ENCODE measurements around the gene PTGER1.

PTGER1 gene

DNA sequence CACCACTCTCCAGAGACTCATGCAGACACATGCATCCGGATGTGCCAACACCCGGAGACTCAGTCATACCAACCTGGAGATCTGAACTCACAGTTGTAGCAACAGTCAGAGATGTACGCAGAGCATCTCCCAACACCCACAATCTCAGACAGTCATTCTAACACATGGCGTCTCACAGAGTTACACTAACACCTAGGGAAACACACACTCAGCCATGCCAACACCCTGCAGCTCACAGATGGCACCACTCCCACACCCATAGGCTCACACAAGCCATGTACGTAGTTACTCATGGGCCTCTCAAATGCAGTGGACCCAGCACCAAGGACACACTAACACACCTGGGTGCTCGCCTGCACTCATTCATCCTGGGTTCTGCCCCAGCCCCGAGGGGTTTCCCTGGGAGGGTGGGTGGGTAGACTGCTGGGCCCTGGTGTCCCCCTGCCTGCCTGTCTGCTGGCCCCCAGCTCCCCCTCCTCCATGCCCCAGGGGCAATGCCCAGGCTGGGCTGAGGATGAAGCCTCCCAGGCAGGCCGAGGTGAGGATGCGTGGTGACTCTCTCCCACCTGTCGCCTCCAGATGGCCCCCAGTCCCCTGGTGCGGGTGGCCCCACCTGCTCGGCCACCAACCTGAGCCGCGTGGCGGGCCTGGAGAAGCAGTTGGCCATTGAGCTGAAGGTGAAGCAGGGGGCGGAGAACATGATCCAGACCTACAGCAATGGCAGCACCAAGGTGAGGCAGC, 32.1 kb downstream of the PTGER1 start:
- no peak for TF ChIP-seq ZFP3 (CRISPR knock-in tag; IDR thresholded peaks at IDR 0.05)
- TF ChIP-seq, protein P1, sequence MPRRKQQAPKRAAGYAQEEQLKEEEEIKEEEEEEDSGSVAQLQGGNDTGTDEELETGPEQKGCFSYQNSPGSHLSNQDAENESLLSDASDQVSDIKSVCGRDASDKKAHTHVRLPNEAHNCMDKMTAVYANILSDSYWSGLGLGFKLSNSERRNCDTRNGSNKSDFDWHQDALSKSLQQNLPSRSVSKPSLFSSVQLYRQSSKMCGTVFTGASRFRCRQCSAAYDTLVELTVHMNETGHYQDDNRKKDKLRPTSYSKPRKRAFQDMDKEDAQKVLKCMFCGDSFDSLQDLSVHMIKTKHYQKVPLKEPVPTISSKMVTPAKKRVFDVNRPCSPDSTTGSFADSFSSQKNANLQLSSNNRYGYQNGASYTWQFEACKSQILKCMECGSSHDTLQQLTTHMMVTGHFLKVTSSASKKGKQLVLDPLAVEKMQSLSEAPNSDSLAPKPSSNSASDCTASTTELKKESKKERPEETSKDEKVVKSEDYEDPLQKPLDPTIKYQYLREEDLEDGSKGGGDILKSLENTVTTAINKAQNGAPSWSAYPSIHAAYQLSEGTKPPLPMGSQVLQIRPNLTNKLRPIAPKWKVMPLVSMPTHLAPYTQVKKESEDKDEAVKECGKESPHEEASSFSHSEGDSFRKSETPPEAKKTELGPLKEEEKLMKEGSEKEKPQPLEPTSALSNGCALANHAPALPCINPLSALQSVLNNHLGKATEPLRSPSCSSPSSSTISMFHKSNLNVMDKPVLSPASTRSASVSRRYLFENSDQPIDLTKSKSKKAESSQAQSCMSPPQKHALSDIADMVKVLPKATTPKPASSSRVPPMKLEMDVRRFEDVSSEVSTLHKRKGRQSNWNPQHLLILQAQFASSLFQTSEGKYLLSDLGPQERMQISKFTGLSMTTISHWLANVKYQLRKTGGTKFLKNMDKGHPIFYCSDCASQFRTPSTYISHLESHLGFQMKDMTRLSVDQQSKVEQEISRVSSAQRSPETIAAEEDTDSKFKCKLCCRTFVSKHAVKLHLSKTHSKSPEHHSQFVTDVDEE (CRISPR knock-in tag; IDR thresholded peaks at IDR 0.05): no peak
- TF ChIP-seq, protein P2, sequence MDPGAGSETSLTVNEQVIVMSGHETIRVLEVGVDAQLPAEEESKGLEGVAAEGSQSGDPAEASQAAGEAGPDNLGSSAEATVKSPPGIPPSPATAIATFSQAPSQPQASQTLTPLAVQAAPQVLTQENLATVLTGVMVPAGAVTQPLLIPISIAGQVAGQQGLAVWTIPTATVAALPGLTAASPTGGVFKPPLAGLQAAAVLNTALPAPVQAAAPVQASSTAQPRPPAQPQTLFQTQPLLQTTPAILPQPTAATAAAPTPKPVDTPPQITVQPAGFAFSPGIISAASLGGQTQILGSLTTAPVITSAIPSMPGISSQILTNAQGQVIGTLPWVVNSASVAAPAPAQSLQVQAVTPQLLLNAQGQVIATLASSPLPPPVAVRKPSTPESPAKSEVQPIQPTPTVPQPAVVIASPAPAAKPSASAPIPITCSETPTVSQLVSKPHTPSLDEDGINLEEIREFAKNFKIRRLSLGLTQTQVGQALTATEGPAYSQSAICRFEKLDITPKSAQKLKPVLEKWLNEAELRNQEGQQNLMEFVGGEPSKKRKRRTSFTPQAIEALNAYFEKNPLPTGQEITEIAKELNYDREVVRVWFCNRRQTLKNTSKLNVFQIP (CRISPR knock-in tag; IDR thresholded peaks at IDR 0.05; ENCODE audit: borderline replicate concordance, low read depth): no peak
- TF ChIP-seq, protein P3, sequence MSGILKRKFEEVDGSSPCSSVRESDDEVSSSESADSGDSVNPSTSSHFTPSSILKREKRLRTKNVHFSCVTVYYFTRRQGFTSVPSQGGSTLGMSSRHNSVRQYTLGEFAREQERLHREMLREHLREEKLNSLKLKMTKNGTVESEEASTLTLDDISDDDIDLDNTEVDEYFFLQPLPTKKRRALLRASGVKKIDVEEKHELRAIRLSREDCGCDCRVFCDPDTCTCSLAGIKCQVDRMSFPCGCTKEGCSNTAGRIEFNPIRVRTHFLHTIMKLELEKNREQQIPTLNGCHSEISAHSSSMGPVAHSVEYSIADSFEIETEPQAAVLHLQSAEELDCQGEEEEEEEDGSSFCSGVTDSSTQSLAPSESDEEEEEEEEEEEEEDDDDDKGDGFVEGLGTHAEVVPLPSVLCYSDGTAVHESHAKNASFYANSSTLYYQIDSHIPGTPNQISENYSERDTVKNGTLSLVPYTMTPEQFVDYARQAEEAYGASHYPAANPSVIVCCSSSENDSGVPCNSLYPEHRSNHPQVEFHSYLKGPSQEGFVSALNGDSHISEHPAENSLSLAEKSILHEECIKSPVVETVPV (CRISPR knock-in tag; IDR thresholded peaks at IDR 0.05): no peak
- no peak for TF ChIP-seq SNAI2 (CRISPR knock-in tag; IDR thresholded peaks at IDR 0.05)
- TF ChIP-seq ESRRG (CRISPR knock-in tag; IDR thresholded peaks at IDR 0.05): no peak
- TF ChIP-seq, protein P4, sequence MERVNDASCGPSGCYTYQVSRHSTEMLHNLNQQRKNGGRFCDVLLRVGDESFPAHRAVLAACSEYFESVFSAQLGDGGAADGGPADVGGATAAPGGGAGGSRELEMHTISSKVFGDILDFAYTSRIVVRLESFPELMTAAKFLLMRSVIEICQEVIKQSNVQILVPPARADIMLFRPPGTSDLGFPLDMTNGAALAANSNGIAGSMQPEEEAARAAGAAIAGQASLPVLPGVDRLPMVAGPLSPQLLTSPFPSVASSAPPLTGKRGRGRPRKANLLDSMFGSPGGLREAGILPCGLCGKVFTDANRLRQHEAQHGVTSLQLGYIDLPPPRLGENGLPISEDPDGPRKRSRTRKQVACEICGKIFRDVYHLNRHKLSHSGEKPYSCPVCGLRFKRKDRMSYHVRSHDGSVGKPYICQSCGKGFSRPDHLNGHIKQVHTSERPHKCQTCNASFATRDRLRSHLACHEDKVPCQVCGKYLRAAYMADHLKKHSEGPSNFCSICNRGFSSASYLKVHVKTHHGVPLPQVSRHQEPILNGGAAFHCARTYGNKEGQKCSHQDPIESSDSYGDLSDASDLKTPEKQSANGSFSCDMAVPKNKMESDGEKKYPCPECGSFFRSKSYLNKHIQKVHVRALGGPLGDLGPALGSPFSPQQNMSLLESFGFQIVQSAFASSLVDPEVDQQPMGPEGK (CRISPR knock-in tag; IDR thresholded peaks at IDR 0.05; ENCODE audit: borderline replicate concordance): no peak
- no peak for TF ChIP-seq ZFP30 (CRISPR knock-in tag; IDR thresholded peaks at IDR 0.05)
- TF ChIP-seq BACH2 (CRISPR knock-in tag; IDR thresholded peaks at IDR 0.05; ENCODE audit: borderline replicate concordance): no peak
- TF ChIP-seq, protein P5, sequence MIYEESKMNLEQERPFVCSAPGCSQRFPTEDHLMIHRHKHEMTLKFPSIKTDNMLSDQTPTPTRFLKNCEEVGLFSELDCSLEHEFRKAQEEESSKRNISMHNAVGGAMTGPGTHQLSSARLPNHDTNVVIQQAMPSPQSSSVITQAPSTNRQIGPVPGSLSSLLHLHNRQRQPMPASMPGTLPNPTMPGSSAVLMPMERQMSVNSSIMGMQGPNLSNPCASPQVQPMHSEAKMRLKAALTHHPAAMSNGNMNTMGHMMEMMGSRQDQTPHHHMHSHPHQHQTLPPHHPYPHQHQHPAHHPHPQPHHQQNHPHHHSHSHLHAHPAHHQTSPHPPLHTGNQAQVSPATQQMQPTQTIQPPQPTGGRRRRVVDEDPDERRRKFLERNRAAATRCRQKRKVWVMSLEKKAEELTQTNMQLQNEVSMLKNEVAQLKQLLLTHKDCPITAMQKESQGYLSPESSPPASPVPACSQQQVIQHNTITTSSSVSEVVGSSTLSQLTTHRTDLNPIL (CRISPR knock-in tag; IDR thresholded peaks at IDR 0.05; ENCODE audit: low read depth): no peak
- no peak for TF ChIP-seq ZNF70 (CRISPR knock-in tag; IDR thresholded peaks at IDR 0.05)
- no peak for TF ChIP-seq ZNF8 (CRISPR knock-in tag; IDR thresholded peaks at IDR 0.05)
- TF ChIP-seq CSDC2 (CRISPR knock-in tag; IDR thresholded peaks at IDR 0.05): no peak
- no peak for TF ChIP-seq GLIS3 (CRISPR knock-in tag; IDR thresholded peaks at IDR 0.05)
- no peak for ATAC-seq

DNA sequence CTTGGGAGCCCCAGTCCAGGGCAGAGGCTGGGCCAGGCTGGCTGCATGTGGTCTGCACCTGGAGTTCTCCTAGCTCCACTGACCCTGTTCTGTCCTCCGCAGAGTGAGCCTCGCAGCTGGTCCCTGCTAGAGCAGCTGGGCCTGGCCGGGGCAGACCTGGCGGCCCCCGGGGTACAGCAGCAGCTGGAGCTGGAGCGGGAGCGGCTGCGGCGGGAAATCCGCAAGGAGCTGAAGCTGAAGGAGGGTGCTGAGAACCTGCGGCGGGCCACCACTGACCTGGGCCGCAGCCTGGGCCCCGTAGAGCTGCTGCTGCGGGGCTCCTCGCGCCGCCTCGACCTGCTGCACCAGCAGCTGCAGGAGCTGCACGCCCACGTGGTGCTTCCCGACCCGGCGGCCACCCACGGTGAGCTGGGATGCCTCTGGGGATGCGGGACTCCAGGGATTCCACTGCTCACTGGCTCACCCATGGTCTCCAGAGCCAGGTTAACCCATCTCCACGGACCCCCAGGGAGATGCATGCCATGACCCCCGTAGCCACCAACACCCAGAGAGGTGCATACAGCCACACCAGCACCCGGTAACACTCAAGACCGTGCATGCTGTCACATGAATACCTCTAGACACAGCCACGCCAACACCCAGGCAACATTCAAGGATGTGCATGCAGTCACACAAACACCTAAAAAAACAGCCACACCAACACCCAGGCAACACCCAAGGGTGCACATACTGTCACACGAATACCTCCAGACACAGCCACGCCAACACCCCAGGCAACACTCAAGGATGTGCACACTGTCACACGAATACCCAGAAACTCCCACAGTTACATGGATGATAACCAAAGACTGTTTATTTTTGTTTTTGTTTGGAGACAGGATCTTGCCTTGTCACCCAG, 33.9 kb downstream of the PTGER1 start:
- TF ChIP-seq, protein P4 (CRISPR knock-in tag; IDR thresholded peaks at IDR 0.05; ENCODE audit: borderline replicate concordance): no peak

DNA sequence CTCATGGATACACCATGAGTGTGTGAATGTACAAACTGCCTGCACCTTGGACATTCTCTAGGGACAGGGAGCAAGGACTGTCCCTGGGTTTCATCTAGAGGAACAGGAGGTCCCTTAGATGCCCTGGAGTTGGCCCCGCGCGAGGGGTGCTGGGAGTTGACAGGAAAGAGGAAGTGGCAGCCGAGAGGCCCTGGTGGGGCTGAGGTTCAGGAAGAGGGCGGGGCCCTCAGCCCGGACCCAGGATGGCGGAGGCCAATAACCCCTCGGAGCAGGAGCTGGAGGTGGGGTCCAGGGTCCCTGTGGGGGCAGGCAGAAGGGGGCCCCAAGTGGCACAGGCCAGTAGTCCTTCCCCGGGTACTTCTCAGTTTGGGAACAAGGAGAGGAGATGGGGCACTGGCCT, 35.1 kb downstream of the PTGER1 start:
- ATAC-seq: no peak
- TF ChIP-seq, protein P4 (CRISPR knock-in tag; IDR thresholded peaks at IDR 0.05; ENCODE audit: borderline replicate concordance): no peak
- TF ChIP-seq PPARA (CRISPR knock-in tag; IDR thresholded peaks at IDR 0.05; ENCODE audit: borderline replicate concordance): no peak
- TF ChIP-seq BACH2 (CRISPR knock-in tag; IDR thresholded peaks at IDR 0.05; ENCODE audit: borderline replicate concordance): no peak
- no peak for TF ChIP-seq ZFP3 (CRISPR knock-in tag; IDR thresholded peaks at IDR 0.05)
- TF ChIP-seq ZNF70 (CRISPR knock-in tag; IDR thresholded peaks at IDR 0.05): no peak
- TF ChIP-seq ZNF8 (CRISPR knock-in tag; IDR thresholded peaks at IDR 0.05): no peak
- no peak for TF ChIP-seq RARB (CRISPR knock-in tag; IDR thresholded peaks at IDR 0.05)
- TF ChIP-seq ZFP30 (CRISPR knock-in tag; IDR thresholded peaks at IDR 0.05): no peak
- TF ChIP-seq, protein P5 (CRISPR knock-in tag; IDR thresholded peaks at IDR 0.05; ENCODE audit: low read depth): no peak
- no peak for TF ChIP-seq GLIS3 (CRISPR knock-in tag; IDR thresholded peaks at IDR 0.05)

More for the DNA sequence above, 33.9 kb downstream of the PTGER1 start:
- peak; percentile 36; the same call in 1 of the 3 replicates for ATAC-seq

Data from SK-N-SH treated with all-trans-retinoic acid at 6 μM for 48 hours (cell line).